Raji (cell line): ENCODE measurements around the gene PDGFA.

Experiments used
- POLR2A ChIP-seq: IDR thresholded peaks from 2 replicates; pipeline ENCODE4 v1.6.1; 2011; ENCODE audit warnings: low read depth, low read length, control low read depth; ENCODE audit not compliant: insufficient read depth

PDGFA gene

GRCh38 chr7:542713-543500, 23.3 kb upstream of the PDGFA start:
- TF ChIP-seq POLR2A, result no peak

- no peak for TF ChIP-seq POLR2A
Observed at GRCh38 chr7:542131-542712, 22.6 kb upstream of the PDGFA start.

- TF ChIP-seq POLR2A, result no peak
Observed at GRCh38 chr7:541661-542060, 22.0 kb upstream of the PDGFA start.

DNA sequence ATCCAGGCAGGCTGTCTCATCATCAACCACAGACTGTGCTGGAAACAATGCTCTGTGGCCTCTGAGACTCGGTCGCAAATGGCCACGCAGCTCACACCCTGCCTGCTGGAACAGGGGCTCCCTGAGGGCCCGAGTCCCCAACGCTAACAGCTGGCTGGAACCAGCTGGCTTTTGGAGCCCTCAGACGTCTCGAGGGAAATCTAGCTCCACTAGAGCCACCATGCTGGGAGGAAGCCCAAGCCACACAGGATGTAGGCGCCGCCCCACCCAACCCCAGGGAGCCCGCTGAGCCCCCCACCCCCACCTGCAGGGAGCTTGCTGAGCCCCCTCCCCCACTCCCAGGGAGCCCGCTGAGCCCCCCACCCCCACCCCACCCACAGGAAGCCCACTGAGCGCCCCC, 21.4 kb upstream of the PDGFA start:
- TF ChIP-seq POLR2A, result no peak

- no peak for TF ChIP-seq POLR2A
Observed at GRCh38 chr7:540579-540978, 20.9 kb upstream of the PDGFA start.

DNA sequence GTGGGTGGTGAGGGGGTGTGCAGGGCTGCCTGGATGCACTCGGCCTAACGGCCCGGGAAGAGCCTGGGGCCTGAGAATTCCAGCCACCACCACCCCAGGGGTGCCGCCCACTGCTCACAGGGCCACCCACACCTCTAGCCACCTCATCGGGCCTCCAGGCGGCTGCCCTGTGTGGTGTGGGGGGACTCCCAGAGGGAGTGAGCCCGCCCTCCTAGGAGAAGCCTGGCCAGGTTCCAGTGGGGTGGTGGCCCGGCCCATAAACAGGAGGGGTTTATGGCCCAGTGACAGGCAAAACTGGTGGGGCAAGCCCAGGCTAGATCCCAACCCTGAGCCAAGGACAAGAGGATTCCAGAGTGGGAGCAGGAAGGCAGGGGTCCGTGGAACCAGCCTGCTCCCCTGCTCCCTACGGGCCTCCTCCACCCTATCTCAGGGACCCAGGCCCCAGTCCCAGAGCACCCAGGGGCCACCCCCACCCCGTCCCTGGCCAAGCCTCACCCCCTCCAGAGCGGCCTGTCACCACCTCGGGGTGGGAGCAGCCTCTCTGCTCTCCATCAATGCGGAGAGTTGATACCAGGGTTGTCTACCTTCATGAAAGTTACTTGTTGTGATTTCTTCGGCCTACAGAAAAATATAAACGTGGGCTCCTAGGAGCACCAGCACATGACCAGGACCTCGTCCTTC, 20.2 kb upstream of the PDGFA start:
- TF ChIP-seq POLR2A, result no peak

DNA sequence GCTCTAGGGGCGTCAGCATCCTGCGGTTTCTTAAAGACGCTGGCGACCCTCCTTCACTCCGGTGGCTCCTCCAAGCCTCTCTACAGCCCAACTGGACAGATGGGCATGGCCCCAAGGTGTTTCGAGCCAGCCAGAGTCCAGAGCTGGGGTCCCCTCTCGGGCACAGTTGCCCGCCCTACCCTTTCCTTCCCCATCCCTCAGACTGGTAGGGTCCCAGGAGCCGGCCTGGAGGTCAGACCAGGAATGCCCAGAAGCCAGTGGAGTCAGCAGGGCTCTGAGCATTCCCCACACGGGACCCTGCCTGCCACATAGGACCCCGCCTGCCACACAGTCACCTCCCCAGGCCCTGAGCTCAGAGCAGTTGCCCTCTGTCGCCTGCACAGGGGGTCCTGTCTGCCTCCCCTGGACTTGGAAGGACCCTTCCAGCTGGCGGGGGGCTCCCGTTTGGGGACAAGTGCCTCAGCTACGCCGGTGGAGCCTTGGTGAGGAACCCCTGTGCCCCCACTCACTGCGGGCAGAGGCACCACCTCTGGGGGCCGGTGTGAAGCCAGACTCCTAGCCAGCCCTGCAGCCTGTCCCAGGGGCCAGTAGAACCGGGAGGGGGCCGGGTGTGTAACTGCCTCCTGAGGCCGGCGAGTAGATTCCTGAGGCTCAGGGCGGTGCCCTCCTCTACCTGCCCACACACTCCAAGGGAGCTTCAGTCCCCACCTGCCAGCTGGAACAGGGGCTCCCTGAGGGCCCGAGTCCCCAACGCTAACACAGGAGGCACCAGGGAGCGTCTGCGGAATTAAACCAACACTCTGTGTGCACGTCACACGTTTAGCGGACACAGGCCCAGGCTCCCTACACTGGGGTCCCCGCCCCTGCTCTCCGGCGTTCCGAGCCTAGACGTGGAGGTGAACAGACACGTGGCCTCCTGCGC, 19.4 kb upstream of the PDGFA start:
- TF ChIP-seq POLR2A, result no peak

GRCh38 chr7:537911-538634, 18.4 kb upstream of the PDGFA start:
- TF ChIP-seq POLR2A, result no peak

DNA sequence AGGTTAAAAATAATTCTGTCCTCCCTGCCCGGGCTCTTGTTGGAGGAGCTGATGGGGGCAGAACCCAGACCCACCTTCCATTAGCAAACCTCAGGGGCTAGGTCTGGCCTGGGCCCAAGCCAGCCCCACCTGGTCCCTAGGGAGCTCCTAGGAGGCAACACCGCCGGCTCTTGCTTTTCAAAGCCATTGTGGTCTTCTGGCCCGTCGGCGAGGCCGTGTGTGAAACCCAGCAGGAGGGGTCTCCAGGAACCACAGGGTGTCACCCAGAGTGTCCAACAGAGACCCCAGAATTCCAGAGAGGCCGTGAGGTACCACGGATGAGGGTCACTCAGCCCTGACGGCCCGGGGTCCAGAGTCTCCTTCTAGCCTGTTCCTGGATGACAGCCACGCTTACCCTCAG, 16.6 kb upstream of the PDGFA start:
- TF ChIP-seq POLR2A, result no peak

DNA sequence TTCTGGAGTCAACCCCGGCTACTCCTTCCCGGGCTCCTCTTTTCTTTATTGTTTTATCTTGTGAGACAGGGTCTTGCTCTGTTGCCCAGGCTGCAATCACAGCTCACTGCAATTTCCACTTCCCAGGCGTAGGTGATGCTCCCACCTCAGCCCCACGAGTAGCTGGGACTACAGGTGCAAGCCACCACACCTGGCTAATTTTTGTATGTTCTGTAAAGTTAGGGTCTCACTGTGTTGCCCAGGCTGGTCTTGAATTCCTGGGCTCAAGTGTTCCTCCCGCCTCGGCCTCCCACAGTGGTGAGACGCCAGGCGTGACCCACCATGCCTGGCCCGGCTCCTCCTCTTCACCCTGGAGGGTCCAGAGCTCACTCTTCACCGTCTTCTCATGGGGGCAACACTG, 15.3 kb upstream of the PDGFA start:
- no peak for TF ChIP-seq POLR2A

- TF ChIP-seq POLR2A, result no peak
Observed at GRCh38 chr7:534075-534474, 14.4 kb upstream of the PDGFA start.

DNA sequence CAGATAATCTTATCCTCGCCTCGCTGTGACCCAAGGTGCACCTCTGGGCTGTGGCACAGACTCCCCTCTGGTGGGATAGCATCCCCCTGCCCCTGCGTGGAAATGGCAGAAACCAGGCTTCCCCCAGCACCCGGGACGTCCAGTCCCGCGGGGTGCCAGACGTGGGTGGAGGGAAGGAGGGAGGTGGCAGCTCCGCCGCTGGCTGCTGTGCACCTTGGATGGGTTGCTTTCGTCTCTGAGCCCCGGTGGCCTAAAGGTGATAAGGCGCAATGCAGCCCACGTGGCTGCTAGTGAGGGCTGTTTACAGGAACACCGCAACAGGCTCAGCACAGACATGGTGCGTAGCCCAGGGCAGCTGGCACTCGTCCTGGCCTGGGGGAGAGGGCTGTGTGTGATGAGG, 13.6 kb upstream of the PDGFA start:
- TF ChIP-seq POLR2A, result no peak

DNA sequence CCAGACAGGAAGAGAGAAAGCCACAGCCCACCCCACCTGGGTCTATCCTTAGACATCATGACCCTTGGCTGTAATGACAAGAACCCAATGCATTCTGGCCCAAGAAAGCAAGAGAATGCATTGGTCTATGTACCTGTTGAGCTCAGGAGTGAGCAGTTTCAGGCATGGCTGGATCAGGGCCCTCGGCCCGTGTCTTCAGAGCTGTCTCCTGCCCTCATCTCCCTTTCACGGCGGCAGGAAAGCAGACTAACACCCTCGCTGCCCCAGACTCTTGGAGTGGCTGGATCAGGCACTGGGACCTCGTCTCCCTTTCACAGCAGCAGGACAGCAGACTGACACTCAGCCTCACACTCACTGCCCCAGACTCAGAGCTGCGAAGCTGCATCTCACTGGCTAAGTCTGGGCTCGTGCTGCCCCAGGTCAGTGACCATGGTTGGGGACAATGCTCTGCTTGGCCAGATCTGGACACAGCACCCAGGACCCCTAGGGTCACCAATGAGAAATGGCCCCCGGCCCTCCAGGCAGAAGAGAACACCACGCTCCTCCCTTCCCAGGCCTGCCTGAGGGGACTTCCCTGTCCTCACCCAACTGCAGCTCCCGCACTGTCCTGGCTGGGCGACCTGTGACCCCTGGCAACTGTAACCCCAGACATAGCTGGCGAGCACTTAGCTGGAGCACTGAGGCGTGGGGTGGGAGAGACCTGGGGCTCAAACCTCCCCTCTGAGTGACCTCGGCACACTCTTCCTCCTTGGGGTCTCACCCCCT, 12.9 kb upstream of the PDGFA start:
- TF ChIP-seq POLR2A, result no peak

- no peak for TF ChIP-seq POLR2A
Observed at GRCh38 chr7:531777-532176, 12.1 kb upstream of the PDGFA start.
